ENCODE measurements around the gene R3HCC1L.
"Not testable (repeated sequence)": the region's sequence is repeated elsewhere in the genome, so short reads cannot be mapped to it uniquely, and the experiment has no call there.

R3HCC1L gene

DNA sequence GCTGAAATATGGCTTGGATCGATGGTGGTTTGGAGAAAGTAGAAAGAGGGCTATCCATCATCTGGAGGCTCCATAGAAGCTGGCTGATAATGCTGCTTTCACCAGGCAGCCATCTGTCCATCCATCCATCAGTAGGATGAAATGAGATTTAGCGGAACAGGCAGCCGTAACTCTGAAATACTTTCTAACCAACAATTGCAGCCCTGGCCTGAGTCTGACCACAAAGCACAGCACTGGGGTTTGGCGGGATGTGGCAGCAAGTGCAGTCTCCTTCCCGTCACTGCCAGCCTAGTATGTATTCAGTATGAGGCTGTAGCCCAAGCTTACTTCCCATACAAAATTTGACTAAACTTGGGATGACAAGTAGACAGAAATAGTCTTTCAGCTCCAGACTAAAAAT, 38.0 kb downstream of the R3HCC1L start:
- no peak for DNase-seq (ENCODE audit: low read depth, low spot score)

DNA sequence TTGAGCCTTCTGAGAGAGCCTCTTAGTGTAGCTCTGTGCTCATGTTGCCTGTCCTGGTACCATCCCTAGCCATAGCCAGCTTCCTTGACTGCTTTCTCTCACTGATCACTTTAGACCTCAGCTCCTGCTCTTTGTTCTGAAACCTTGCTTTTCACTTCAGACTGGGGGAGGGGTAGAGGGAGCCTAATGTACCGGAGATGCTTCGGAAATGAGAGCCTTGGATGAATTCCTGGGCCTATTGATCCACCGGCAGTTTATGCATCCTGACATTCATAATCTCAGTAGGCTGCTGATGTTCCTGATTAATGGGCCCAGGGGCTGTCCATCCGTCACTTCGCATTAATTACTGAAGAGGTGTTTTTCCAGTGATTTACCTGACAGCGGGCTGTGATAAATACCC, 38.8 kb downstream of the R3HCC1L start:
- no peak for DNase-seq (ENCODE audit: low read depth, low spot score)

DNA sequence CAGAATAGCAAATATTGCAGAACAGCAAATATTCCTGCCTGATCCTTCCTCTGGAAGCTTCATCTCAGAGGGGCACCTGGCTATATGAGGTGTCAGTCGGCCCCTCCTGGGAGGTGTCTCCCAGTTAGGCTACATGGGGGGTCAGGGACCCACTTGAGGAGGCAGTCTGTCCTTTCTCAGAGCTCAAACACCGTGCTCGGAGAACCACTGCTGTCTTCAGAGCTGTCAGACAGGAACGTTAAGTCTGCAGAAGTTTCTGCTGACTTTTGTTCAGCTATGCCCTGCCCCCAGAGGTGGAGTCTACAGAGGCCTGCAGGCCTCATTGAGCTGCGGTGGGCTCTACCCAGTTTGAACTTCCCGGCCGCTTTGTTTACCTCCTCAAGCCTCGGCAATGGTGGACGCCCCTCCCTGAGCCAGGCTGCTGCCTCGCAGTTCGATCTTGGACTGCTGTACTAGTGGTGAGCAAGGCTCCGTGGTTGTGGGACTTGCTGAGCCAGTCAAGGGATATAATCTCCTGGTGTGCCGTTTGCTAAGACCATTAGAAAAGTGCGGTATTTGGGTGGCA, 48.0 kb downstream of the R3HCC1L start:
- not testable (repeated sequence) for DNase-seq (ENCODE audit: low read depth, low spot score)

DNA sequence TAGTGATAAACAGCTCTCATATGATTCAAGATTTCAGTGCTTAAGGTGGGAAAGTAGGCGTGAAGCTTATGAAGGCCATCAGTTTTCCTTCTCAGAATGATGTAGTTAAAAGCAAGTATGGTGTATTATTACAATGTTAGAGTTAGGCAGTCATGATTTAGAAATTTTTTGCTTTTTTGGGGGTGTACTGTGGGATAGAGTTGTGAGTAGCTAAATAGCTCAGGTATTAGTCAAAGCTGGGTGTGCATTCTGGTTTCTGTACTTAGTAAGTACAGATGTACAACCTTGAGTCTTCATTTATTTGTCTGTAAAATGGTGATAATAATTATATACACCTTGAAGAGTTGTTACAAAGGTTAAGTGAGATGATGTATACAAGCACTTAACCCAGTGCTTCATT, 52.2 kb downstream of the R3HCC1L start:
- no peak for DNase-seq (ENCODE audit: low read depth, low spot score)

DNA sequence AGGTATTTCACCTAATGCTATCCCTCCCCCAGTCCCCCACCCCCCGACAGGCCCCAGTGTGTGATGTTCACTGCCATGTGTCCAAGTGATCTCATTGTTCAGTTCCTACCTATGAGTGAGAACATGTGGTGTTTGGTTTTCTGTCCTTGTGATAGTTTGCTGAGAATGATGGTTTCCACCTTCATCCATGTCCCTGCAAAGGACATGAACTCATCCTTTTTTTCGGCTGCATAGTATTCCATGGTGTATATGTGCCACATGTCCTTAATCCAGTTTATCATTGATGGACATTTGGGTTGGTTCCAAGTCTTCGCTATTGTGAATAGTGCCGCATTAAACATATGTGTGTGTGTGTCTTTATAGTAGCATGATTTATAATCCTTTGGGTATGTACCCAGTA, 56.3 kb downstream of the R3HCC1L start:
- not testable (repeated sequence) for DNase-seq (ENCODE audit: low read depth, low spot score)

DNA sequence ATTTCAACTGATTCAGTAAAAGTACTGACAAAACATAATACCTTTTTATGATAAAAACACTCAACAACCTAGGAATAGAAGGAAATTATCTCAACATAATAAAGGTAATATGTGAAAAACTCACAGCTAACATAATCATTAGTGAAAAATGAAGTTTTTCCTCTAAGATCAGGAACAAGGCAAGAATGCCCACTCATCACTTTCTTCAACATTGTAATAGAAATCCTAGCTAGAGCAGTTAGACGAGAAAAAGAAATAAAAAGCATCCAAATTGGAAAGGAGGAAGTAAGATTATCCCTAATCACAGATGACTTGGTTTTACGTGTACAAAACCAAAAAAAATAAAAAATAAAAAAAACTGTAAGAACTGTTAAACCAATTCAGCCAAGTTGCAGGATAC, 58.6 kb downstream of the R3HCC1L start:
- DNase-seq (ENCODE audit: low read depth, low spot score), result no peak

DNA sequence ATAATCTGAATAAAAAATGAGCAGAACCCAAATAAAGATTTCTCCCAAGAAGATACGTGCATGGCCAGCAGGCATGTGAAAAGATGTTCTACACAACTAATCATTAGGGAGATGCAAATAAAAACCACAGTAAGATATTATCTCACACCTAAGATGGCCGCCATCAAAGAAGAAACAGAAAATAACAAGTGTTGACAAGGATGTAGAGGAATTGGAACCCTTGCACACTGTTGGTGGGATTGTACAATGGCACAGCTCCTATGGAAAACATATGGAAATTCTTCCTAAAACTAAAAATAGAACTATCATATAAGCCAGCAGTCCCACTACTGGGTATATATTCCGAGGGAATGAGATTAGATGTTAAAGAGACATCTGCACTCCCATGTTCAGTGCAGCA, 60.2 kb downstream of the R3HCC1L start:
- no peak for DNase-seq (ENCODE audit: low read depth, low spot score)

DNA sequence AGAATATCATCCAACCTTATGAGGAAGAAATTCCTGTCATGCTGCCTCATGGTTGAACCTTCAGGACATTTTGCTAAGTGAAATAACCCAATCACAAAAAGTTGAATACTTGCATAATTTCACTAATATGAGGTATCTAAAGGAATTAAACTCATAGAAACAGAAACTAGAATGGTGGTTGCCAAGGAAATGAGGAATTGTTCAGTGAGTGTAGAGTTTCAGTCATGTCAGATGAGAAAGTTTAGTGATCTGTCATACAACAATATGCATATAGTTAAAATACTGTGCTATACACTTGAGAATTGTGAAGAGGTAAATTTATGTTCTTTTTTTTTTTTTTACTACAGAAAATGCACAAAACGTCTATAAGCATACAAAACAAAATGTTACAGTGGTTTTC, 60.7 kb downstream of the R3HCC1L start:
- DNase-seq (ENCODE audit: low read depth, low spot score), result no peak

DNA sequence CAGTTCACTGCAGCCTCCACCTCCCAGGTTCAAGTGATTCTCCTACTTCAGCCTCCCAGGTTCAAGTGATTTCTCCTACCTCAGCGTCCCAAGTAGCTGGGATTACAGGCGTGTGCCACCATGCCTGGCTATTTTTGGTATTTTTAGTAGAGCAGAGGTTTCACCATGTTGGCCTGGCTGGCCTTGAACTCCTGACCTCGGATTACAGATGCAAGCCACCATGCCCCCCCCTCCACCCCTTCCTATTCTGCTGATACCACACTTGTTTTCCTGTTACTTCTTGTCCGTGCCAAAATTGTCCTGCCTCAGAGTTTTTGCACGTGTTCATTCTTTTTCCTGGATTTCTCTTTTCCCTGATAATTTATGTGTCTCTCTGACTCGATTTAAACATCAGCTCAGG, 62.5 kb downstream of the R3HCC1L start:
- DNase-seq (ENCODE audit: low read depth, low spot score), result no peak

DNA sequence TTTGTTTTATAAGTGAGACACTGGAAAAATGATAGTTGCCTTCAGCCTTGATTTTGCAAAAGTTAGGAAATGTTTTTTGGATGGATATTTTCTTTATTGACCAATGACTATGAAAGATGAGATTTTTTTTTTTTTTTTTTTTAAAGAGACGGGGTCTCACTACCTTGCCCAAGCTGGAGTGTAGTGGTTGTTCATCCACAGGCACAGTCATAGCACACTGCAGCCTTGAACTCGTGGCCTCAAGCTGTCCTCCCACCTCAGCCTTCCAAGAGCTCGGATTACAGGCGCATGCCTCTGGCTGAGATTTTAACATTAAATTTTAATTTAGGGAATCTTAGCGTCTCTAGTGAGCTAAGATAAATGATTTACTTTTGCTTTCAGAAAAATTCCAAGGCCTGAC, 67.3 kb downstream of the R3HCC1L start:
- no peak for DNase-seq (ENCODE audit: low read depth, low spot score)

DNA sequence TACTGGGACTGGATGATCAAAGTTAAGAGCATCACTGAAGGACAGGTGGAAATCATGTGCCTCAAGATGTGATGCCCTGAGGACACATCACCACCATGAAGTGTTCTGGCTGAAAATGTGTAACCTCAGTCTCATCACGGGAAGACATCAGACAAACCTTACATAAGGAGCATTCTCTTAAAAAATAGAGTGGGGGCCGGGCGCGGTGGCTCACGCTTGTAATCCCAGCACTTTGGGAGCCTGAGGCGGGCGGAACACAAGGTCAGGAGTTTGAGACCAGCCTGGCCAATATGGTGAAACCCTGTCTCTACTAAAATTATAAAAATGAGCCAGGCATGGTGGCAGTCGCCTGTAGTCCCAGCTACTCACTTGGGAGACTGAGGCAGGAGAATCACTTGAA, 67.9 kb downstream of the R3HCC1L start:
- no peak for DNase-seq (ENCODE audit: low read depth, low spot score)

DNA sequence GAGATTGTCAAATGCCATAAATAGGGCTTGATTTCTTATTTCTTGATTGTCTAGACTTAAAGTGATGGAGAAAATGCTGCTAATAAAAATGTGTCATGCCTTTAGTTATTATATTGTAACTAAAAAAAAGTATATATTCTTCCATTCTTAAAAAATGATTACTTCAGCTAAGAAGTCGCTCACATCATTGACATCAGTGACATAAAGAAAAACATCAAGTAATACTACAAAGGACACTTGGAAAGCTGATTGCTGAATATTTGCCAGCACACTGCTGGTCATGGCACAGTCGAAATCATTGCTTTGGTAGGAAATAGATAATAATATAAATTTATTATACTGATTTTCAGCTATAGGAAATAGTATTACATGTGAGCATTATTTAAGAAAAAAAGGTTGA, 70.9 kb downstream of the R3HCC1L start:
- DNase-seq (ENCODE audit: low read depth, low spot score), result no peak

DNA sequence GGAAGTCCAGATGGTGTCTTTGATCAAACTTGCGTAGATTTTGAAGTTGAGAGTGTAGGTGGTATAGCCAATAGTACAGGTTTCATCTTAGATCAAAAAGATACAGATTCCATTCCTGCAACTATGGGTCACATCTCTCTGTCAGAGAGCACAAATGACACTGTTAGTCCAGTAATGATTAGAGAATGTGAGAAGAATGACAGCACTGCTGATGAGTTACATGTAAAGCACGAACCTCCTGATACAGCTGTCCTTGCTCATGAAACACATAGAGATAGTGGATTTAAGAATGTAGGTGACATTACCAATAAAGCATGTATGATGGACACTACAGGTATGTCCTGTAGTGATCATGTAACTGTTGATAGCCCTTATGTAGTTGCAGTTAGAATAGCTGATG, 74.5 kb downstream of the R3HCC1L start:
- DNase-seq (ENCODE audit: low read depth, low spot score), result no peak

DNA sequence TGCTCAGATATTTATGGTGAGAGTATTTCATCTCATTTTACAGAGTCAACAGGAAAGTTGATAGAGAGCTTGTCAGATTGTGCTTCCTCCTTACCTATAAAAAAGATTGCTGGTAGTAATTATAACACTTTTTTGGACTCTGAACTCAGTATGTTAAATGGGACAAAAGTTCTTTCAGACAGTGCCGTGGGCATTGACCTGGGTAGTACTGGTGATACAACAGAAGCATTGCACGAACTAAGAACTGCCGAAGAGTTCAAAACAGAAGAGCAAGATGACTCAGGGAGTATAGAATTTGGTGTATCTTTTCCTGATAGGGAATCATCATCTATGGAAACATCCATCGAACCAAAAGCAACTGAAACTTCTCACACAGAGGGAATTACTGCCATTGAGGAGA, 75.0 kb downstream of the R3HCC1L start:
- no peak for DNase-seq (ENCODE audit: low read depth, low spot score)

DNA sequence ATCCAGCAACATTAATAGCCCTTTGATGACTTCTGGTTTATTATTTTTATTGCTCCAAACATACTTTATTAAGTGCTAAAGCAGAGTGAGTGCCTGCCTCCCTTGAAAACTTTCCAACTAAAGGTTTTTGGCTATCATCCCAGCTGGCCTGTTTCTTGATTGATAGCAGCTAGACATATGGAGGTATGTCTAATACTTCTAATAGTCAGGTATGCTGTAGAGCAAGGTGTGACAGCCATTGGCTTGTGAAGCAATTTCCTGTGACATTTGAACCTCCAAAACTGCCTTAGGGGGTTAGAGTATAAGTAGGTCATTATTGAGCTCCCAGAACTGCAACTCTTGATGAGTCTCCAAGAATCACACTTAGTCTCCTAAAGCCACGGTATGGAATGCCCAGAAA, 77.7 kb downstream of the R3HCC1L start:
- no peak for DNase-seq (ENCODE audit: low read depth, low spot score)

DNA sequence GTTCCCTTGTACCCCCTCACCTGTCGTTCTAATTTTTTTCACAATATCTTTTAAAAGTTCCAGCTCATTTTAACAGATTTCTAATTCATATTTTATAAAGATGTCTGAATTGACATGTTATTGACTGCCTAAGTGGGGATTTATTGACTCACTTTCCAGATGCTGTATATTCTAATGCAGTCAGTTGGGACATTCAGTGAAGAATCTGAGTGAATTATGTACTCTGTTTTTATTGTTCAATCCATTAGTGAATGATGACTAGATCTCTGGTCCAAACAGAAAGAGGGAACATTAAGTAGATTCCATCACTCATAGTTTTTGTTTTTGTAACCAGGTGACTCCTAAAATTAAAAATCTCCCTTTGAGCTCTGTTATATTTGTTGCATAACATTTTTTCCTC, 79.3 kb downstream of the R3HCC1L start:
- DNase-seq (ENCODE audit: low read depth, low spot score), result no peak

DNA sequence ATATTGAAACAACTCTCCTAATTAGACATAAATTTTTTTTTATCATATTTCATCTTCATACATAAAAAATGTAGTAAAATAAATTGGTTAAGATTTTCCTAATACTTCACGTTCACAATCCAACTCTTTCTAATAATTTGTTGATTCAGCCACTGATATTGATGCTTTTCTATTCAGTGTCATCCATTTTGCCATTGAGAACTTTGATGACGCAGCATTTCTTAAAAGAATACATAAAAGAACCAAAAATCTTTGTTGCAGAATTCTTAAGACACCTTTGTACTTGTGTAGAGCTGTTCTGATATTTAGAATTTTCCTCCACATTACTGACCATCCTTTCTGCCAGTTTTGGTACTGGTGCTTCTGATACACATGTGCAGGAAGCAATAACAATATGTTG, 80.9 kb downstream of the R3HCC1L start:
- DNase-seq (ENCODE audit: low read depth, low spot score), result no peak

DNA sequence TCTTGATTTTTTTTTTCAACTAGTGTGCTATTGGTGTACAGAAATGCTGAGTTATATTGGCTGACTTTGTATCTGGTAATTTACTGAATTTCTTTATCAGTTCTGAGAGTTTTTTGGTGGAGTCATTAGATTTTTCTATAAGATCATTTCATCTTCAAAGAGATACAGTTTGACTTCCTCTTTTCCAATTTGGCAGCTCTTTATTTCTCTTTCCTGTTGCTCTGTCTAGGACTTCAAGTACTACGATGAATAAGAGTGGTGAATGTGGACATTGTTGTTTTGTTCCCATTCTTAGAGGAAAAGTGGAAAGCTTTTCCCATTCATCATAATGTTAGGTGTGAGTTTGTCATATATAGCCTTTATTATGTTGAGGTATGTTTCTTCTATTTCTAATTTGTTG, 83.3 kb downstream of the R3HCC1L start:
- no peak for DNase-seq (ENCODE audit: low read depth, low spot score)

DNA sequence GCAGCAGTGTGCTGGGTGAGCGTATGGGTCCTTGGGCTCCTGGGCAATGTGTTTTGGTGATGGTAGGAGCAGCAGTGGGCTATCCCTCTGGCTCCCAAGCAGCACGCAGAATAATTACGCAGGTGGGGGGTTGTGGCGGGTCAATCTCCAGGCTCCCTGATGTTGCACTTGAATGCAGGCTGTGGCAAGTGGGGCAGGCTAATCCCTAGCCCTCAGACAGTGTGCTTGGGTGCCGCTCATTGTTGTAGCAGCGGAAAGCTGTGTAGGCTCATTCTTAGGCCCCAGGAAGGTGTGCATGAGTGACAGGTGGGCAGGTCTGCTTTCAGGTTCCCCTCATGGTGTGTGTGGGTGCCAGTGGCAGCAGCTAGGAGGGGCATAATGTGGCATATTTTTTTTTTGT, 89.4 kb downstream of the R3HCC1L start:
- no peak for DNase-seq (ENCODE audit: low read depth, low spot score)

DNA sequence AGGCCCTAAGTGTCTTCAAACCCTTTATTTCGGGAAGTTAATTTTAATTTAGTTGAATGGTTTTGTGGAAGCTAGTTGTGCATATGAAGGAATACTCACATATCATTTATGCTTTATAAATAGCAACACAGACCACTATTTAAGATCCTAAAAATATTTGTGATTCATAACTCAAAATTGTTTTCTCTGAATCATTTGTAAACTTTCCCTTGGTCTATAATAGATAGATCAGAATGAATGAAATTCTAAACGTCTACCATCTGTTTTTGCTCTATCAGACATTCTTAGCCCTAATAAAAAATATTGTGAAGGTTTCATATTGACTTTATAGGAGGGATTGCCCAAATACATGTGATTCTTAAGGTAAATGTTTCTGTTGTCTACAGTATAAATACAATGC, 90.1 kb downstream of the R3HCC1L start:
- DNase-seq (ENCODE audit: low read depth, low spot score), result no peak

DNA sequence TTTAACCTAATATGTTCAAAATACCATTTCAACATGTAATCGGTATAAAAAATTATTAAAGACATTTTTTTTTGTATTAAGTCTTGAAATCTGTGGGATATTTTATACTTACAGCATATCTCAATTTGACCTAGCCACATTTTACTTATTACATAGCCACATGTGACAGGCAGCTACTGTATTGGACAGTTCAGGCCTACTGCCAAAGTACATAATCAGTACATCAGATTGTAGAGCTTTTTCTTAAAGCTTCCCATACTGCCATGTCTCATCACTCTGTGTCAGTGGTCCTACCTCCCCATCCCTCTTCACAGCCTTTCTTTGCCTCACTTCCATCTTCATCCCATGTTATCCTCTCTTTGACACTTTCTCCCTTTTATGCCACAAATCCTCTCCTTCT, 90.5 kb downstream of the R3HCC1L start:
- no peak for DNase-seq (ENCODE audit: low read depth, low spot score)

DNA sequence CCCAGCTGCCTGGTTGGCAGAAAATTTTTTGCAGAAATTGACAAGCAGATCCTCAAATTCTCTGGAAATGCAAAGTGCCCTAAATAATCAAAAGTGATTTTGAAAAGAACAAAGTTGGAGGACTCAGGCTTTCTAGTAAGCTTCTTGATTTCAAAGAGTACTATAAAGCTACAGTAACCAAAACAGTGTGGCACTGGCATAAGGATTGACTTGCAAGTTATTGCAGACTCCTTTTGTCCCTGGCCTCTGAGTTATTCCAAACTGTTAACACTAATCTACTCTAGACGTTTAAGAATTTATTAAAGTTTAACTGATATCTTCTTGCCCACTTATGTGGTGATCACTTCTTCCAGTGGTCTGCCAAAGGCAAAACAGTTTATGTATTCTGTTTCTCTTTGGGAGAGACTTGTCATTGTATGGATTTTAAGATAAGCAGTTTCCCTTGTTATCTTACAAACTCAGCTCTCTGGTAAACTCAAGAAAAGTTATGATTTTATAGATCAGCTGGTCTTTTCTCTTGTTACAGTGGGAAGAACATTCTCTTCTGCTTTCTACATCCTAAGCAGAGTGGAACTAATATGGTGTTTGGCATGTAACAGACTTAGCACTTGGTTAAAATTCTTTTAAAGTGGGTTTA, 92.2 kb downstream of the R3HCC1L start:
- no peak for DNase-seq (ENCODE audit: low read depth, low spot score)

DNA sequence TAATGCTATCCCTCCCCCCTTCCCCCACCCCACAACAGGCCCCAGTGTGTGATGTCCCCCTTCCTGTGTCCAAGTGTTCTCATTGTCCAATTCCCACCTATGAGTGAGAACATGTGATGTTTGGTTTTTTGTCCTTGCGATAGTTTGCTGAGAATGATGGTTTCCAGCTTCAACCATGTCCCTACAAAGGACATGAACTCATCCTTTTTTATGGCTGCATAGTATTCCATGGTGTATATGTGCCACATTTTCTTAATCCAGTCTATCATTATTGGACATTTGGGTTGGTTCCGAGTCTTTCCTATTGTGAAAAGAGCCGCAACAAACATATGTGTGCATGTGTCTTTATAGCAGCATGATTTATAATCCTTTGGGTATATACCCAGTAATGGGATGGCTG, 93.3 kb downstream of the R3HCC1L start:
- not testable (repeated sequence) for DNase-seq (ENCODE audit: low read depth, low spot score)

DNA sequence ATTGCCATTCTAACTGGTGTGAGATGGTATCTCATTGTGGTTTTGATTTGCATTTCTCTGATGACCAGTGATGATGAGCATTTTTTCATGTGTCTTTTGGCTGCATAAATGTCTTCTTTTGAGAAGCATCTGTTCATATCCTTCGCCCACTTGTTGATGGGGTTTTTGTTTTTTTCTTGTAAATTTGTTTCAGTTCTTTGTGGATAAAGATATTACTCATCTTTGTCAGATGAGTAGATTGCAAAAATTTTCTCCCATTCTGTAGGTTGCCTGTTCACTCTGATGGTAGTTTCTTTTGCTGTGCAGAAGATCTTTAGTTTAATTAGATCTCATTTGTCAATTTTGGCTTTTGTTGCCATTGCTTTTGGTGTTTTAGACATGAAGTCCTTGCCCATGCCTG, 93.8 kb downstream of the R3HCC1L start:
- not testable (repeated sequence) for DNase-seq (ENCODE audit: low read depth, low spot score)

All from smooth muscle cell of the brain vasculature (primary cell).